ENCODE results near the gene GREM2. TPM values are rescaled to one million over a fixed set of nuclear protein-coding genes. Genes with fewer than 3 reads are reported as not detected.

GREM2 gene
- total and polyA plus RNA-seq, 2 donors (not counting 1 experiment from before 2014, with no cell fraction given), result not detected

GRCh38 chr1:240611228-240611618, 732 bp downstream of the GREM2 start:
- POLR2A ChIA-PET, result no interaction called here
- H3K27ac ChIP-seq (ENCODE audit: low read length in 2 of 2), result no peak overlapping the region
- DNase-seq, result no peak
- peak overlapping the region; percentile 49 for H3K9ac ChIP-seq (ENCODE audit: low read length)
- TF ChIP-seq EZH2 (IDR thresholded peaks at IDR 0.05; ENCODE audit: borderline replicate concordance, insufficient read depth, low read depth, low read length, poor library complexity, severe bottlenecking) (no peak), CTCF (IDR thresholded peaks at IDR 0.05) (no peak)
- H3K27ac Mint-ChIP-seq, result no peak overlapping the region
- no peaks in the 10 kb centered on the region for H3K79me2 ChIP-seq (ENCODE audit: control insufficient read depth, insufficient read depth, low read length)
- peak overlapping the region; percentile 80 for H3K4me3 Mint-ChIP-seq
- peaks cover 13% of the 10 kb centered on the region for H3K4me1 Mint-ChIP-seq
- no peaks in the 10 kb centered on the region for H3K36me3 ChIP-seq (replicated peaks in 1 of 2; ENCODE audit: control extremely low read depth in 1 of 2, control insufficient read depth in 1 of 2, extremely low read depth in 1 of 2, insufficient read depth in 2 of 2, low read length in 1 of 2)
- intact Hi-C loops (cut with micrococcal nuclease), result no loop called here
- H3K4me1 ChIP-seq (ENCODE audit: control insufficient read depth in 2 of 2, insufficient read depth in 2 of 2, low read length in 2 of 2), result peaks cover 9 to 15% of the 10 kb centered on the region in 2 donors
- H3K9me3 Mint-ChIP-seq (ENCODE audit: insufficient read depth), result no peaks in the 10 kb centered on the region
- peaks cover 41% of the 10 kb centered on the region for H3K27me3 Mint-ChIP-seq
- peak overlapping the region; percentile 64 for H3K4me2 ChIP-seq (replicated peaks; ENCODE audit: low read depth, low read length, poor library complexity, severe bottlenecking)
- H4K20me1 ChIP-seq (ENCODE audit: control insufficient read depth, insufficient read depth, low read length, poor library complexity, severe bottlenecking), result no peaks in the 10 kb centered on the region
- WGBS (ENCODE audit: insufficient coverage), result 20% methylated on average over 7 of the region's 12 CpGs
- ATAC-seq (ENCODE audit: low read depth), result no peak
- peak overlapping the region in 2 of 5 experiments; percentile 49 to 55 for H3K4me3 ChIP-seq (ENCODE audit: control extremely low read depth in 1 of 5, extremely low read depth in 1 of 5, insufficient read depth in 1 of 5, low read depth in 2 of 5, low read length in 4 of 5)
- no peaks in the 10 kb centered on the region for H3K9me3 ChIP-seq (ENCODE audit: control extremely low read depth in 1 of 3, control insufficient read depth in 2 of 3, insufficient read depth in 1 of 3, low read length in 2 of 3)
- CTCF ChIA-PET, result no interaction called here
- peak overlapping the region; percentile 68 for H2AFZ ChIP-seq (ENCODE audit: insufficient read depth, low read depth, low read length, poor library complexity, severe bottlenecking)
- peaks cover 0 to 22% (median 18%) of the 10 kb centered on the region in 4 experiments for H3K27me3 ChIP-seq (replicated peaks in 1 of 4; ENCODE audit: control extremely low read depth in 1 of 4, control insufficient read depth in 3 of 4, insufficient read depth in 4 of 4, low read length in 3 of 4)

DNA sequence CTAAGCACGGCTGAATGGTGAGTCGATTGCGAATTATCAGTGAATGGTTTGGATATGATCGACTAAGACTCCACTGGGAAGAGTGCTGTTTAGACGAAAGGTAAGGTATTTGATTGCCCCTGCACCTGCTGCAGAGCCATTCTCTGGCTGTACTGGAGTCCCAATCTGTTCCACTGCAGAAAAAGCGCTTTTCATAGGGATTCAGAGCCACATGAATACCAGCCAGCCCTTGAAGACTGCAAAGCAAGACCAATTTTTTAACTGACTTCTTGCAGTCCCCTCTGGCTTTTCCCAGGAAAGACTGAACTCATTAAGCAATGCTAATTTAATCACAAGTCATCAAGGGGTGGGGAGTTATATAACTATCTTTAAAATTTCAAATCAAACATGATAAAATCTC, 1.3 kb downstream of the GREM2 start:
- TF ChIP-seq EZH2 (IDR thresholded peaks at IDR 0.05; ENCODE audit: borderline replicate concordance, insufficient read depth, low read depth, low read length, poor library complexity, severe bottlenecking) (no peak), CTCF (IDR thresholded peaks at IDR 0.05) (no peak)
- POLR2A ChIA-PET, result no interaction called here
- no peaks in the 10 kb centered on the region for H3K9me3 Mint-ChIP-seq (ENCODE audit: insufficient read depth)
- H3K27ac ChIP-seq (ENCODE audit: low read length in 2 of 2), result no peak overlapping the region
- H4K20me1 ChIP-seq (ENCODE audit: control insufficient read depth, insufficient read depth, low read length, poor library complexity, severe bottlenecking), result no peaks in the 10 kb centered on the region
- ATAC-seq (ENCODE audit: low read depth) (no peak), DNase-seq (no peak)
- H3K4me1 Mint-ChIP-seq, result peaks cover 13% of the 10 kb centered on the region
- intact Hi-C loops (cut with micrococcal nuclease), result no loop called here
- H3K79me2 ChIP-seq (ENCODE audit: control insufficient read depth, insufficient read depth, low read length), result no peaks in the 10 kb centered on the region
- no peak overlapping the region for H3K4me3 ChIP-seq (ENCODE audit: control extremely low read depth in 1 of 5, extremely low read depth in 1 of 5, insufficient read depth in 1 of 5, low read depth in 2 of 5, low read length in 4 of 5)
- no peak overlapping the region for H3K4me2 ChIP-seq (replicated peaks; ENCODE audit: low read depth, low read length, poor library complexity, severe bottlenecking)
- peaks cover 41% of the 10 kb centered on the region for H3K27me3 Mint-ChIP-seq
- H3K27me3 ChIP-seq (replicated peaks in 1 of 4; ENCODE audit: control extremely low read depth in 1 of 4, control insufficient read depth in 3 of 4, insufficient read depth in 4 of 4, low read length in 3 of 4), result peaks cover 0 to 22% (median 18%) of the 10 kb centered on the region in 4 experiments
- H3K4me1 ChIP-seq (ENCODE audit: control insufficient read depth in 2 of 2, insufficient read depth in 2 of 2, low read length in 2 of 2), result peaks cover 9 to 15% of the 10 kb centered on the region in 2 donors
- no peak overlapping the region for H2AFZ ChIP-seq (ENCODE audit: insufficient read depth, low read depth, low read length, poor library complexity, severe bottlenecking)
- CTCF ChIA-PET, result no interaction called here
- no peak overlapping the region for H3K9ac ChIP-seq (ENCODE audit: low read length)
- no peaks in the 10 kb centered on the region for H3K9me3 ChIP-seq (ENCODE audit: control extremely low read depth in 1 of 3, control insufficient read depth in 2 of 3, insufficient read depth in 1 of 3, low read length in 2 of 3)
- WGBS (ENCODE audit: insufficient coverage), result 74% methylated on average over 6 of the region's 6 CpGs
- no peak overlapping the region for H3K27ac Mint-ChIP-seq
- no peaks in the 10 kb centered on the region for H3K36me3 ChIP-seq (replicated peaks in 1 of 2; ENCODE audit: control extremely low read depth in 1 of 2, control insufficient read depth in 1 of 2, extremely low read depth in 1 of 2, insufficient read depth in 2 of 2, low read length in 1 of 2)
- no peak overlapping the region for H3K4me3 Mint-ChIP-seq
